T1000 (cell line): ENCODE data around the gene CHMP6.

ENCODE experiments used
- DNase-seq: peaks from one replicate; lab custom pipeline; 2025; ENCODE audit warnings: mixed read lengths; lab: John Stamatoyannopoulos, UW

The CHMP6 gene

GRCh38 chr17:80991645-80992076 is at the start of gene CHMP6:
CHMP6 (plus strand) TSS chr17:80991841; CDS start chr17:80991919, 78 bp downstream.
- DNase-seq = peak; percentile 29

GRCh38 chr17:80942423-80943345 is 49.0 kb upstream of the CHMP6 start:
- no peak for DNase-seq

GRCh38 chr17:80943346-80944145 is 48.1 kb upstream of the CHMP6 start:
- no peak for DNase-seq

- DNase-seq = no peak
Observed at GRCh38 chr17:80944326-80944725, 47.3 kb upstream of the CHMP6 start.

GRCh38 chr17:80945736-80946135 is 45.9 kb upstream of the CHMP6 start:
- DNase-seq = no peak

- no peak for DNase-seq
Observed at GRCh38 chr17:80946449-80946848, 45.2 kb upstream of the CHMP6 start.

GRCh38 chr17:80947200-80947940 is 44.3 kb upstream of the CHMP6 start:
- no peak for DNase-seq

GRCh38 chr17:80948019-80948975 is 43.3 kb upstream of the CHMP6 start:
- no peak for DNase-seq

- no peak for DNase-seq
Observed at GRCh38 chr17:80948976-80949450, 42.6 kb upstream of the CHMP6 start.

- no peak for DNase-seq
Observed at GRCh38 chr17:80949451-80950421, 41.9 kb upstream of the CHMP6 start.

- DNase-seq = no peak
Observed at GRCh38 chr17:80950466-80951120, 41.0 kb upstream of the CHMP6 start.

GRCh38 chr17:80951121-80952090 is 40.2 kb upstream of the CHMP6 start:
- no peak for DNase-seq

GRCh38 chr17:80952291-80952690 is 39.4 kb upstream of the CHMP6 start:
- DNase-seq = no peak

- DNase-seq = no peak
Observed at GRCh38 chr17:80953471-80954315, 37.9 kb upstream of the CHMP6 start.

- no peak for DNase-seq
Observed at GRCh38 chr17:80955078-80955477, 36.6 kb upstream of the CHMP6 start.

GRCh38 chr17:80955671-80956280 is 35.9 kb upstream of the CHMP6 start:
- no peak for DNase-seq
